GM21576 (cell line): ENCODE measurements around the gene TRPT1.

Experiments used
- ATAC-seq: cut with Tn5 transposase; IDR thresholded peaks from one replicate; pipeline ENCODE4 v1.9.1; 2021; ENCODE audit warnings: mild to moderate bottlenecking, moderate library complexity; ENCODE audit not compliant: unreplicated experiment

The TRPT1 gene, protein sequence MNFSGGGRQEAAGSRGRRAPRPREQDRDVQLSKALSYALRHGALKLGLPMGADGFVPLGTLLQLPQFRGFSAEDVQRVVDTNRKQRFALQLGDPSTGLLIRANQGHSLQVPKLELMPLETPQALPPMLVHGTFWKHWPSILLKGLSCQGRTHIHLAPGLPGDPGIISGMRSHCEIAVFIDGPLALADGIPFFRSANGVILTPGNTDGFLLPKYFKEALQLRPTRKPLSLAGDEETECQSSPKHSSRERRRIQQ

DNA sequence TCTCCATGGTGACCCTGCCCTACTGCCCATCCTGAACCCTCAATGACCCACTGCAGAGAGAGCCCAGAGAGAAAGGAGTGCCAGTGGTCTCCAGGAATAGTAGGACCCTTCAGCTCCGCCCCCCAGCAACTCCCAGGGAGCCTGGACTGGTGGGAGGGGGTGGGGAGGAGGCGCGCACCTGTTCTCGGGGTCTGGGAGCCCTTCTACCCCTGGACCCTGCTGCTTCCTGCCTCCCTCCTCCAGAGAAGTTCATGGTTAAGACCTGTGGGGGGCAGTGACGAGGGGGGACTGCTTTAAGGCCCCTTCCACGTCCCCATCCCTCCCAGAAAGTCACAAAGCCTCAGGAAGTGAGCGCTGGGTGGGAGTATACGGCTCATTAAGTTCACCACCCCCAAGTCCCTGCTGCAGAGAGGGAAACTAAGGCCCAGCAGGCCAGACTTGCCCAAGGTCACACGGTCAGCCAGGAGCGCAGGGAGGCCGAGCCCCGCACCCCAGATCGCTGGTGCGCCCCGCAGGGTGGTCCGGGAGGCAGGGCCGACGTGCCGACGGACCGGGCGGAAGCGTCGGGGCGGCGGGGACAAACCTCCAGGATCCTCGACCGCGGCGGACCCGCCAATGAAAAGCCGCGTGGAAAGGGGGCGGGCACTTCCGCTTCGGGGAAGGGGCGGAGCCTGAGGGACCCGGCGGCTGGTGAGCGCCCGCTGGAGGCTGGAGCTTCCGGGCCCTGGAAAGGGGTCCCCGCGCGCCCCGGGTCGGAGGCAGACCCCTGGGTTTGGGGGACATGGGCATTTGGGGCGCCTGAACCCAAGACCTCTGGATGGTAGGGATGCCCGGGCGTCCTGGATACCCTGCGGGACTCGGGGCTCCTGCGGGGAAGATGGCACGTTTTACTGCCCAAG, at the start of gene TRPT1, which contains the start of gene NUDT22:
Gene TRPT1 (minus strand): TSS at position 579 of the 899 bp plus-strand sequence. CDS start 326 bp downstream, at position 253.
Gene NUDT22 (plus strand): TSS at position 667 of the 899 bp plus-strand sequence. CDS start 379 bp downstream, outside the sequence.
- ATAC-seq = peak; percentile 36

DNA sequence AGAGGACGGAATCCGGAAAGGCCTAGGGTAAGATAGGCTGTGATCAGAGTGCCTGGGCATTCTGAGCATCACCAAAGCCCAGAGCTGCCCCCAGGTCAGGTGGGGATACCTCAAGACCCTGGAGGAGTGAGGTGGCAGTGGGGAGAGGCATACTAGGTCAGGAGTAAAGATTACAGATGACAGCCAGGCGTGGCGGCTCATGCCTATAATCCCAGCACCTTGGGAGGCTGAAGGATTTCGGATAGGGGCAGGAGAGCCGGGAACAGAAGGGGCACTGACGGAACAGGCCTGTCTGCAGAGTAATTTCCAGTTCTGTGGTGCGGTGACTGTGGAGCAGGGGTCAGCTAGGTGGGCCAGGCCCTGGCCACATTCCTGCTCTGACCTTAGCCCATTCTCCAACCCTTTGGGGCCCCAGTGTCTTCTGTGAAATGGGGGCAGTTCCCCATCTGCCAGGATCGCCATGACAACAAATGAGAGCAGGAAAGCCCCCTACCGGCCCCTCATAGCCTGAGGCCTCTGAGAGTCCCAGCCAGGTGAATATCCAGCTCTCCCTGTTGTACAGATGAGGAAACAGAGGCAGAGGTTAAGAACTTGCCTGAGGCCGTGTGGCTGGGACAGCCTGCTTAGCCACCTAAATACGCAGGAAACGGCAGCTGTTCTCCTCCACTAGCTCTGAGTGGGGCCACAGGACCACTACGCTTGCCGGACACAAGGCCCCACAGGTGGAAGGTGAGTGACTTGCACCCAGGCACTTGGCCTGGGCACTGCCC, 49.2 kb upstream of the TRPT1 start:
- no peak for ATAC-seq

DNA sequence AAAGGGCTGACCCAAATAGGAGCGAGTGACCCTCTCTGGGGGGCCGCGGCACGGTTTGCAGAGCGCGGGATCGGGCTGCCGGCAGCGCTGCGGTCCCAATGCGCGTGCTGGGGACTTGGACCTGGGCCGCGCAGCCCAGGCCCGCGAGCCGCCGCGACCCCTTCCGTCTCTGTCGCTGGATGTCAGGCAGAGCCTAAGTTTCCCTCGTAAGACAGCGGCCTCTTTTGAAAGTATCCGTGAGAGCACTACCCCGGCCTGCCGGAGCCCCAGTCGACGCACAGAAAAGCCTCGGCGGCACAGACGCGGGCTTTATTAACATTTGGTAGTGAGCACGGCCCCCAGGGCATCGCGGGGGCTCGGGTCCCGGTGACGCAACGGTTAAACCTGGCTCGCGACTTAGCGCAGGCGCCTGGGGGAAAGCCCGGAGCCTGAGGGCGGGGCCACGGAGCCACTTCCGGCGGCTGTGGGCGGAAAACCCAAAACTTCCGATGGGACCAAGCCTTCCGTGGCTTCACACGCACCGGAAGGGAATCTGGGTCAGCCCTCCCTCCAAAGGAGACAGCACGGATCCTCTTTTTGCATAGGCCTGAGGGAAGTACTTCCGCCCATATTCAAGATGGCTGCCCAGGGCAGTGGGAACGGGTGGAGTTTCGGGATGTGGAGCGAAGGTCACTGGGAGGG, 43.7 kb upstream of the TRPT1 start:
- ATAC-seq = peak; percentile 57

DNA sequence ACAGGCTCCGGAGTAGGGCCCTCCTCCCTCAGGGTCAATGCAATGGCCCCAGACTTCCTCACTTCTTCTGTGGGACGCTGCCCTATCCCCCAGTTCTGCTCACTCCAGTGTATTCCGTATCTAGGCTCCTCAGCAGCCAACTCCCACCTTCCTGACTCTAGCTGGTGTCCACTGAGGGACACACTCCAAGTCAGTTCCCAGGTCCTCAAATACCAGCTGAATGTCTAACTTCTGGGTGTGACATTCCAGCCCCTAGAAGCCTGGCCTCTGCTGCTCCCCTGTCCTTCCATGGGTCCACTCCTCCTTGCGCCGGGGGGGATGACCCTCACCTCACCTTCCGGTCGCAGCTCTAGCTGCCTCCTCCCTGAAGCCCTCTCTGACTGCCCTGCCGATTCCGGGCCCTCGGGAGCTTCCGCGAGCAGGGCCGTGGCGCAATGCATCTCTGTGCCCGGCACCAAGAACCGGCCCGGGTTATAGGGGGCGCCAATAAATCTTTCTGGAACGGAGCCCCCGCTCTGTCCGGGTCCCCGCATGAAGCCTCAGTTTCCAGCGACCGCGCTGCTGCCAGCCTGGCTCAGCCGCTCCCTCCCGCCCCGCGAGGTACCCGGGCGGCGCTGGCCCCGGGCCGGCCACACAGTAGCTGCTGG, 43.0 kb upstream of the TRPT1 start:
- ATAC-seq = peak; percentile 7

DNA sequence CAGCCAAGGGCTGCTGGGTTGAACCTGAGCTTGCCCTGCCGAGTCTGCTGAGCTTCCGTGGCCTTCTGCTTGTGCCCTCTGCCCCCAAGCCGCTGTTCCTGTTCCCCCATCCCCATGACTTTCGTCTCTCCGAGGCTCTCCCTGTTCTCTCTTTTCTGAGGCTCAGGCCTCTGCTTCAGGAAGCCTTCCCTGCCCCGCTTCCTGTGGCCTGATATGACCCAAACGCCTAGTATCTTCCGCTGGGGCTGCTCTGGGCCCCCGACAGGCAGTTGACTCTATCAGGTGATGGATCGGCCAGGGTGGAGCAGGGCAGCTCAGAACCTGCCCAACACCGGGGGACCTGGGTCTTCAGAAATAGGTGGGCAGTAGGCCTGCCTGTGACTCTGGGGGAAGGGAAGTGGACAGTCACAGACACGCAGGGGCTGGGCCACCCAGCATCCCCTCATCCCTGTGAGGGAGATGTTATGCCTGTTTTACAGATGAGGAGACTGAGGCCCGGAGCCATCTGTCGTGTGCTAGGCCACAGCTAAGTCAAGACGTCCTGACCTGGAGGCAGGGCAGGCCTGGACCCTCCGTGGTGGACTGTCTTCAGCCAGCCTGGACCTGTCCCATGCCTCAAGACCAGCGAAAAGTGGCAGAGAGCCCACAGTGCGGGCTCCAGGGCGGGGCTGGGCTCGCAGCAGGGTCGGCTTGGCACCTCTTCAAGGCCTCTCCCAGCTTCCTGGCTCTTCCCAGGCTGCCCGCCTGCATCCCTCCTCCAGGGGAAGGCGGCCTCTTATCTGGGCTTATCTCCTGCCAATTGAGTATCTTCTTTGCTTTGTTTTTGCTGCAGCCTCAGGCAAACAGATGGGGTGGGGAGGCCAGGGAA, 42.3 kb upstream of the TRPT1 start:
- no peak for ATAC-seq

DNA sequence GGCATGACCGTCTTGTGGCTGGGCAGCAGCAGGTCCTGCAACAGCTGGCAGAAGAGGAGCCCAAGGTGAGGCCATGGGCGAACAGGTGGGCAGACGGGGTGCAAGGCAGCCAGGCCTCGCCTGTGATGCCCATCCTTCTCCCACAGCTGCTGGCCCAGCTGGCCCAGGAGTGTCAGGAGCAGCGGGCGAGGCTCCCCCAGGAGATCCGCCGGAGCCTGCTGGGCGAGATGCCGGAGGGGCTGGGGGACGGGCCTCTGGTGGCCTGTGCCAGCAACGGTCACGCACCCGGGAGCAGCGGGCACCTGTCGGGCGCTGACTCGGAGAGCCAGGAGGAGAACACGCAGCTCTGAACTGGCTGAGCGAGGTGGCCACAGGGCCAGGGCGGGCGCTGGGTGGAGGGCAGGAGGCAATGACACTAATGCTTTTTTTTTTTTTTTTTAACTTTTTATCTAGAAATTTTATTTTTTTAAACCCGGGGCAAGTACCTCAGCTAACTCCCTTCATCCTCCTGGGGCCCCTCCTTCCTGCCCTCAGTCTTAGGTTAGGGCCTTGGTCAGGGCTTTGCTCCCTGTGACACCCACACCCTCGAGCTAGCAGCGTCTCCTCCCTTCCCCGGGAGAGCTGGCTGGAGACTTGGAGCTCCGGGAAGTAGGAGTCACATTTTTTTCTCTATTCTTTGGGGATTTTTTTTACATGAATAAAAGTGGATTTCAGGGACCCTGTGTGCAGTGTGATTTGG, 41.4 kb upstream of the TRPT1 start:
- ATAC-seq = no peak

DNA sequence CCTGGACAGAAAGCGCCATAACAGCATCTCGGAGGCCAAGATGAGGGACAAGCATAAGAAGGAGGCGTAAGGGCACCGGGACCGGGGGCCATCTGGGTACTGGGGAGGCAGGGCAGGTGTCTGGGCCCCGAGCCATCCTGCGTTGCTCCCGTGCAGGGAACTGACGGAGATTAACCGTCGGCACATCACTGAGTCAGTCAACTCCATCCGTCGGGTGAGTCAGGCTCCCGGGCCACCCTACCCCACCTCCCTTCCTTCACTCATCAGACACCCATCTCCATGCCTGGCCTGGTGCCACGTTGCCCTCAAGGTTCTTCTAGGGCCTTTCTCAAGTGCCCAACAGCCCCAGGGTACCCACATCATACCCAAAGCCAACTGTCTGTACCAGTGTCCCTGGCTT, 40.4 kb upstream of the TRPT1 start:
- no peak for ATAC-seq

DNA sequence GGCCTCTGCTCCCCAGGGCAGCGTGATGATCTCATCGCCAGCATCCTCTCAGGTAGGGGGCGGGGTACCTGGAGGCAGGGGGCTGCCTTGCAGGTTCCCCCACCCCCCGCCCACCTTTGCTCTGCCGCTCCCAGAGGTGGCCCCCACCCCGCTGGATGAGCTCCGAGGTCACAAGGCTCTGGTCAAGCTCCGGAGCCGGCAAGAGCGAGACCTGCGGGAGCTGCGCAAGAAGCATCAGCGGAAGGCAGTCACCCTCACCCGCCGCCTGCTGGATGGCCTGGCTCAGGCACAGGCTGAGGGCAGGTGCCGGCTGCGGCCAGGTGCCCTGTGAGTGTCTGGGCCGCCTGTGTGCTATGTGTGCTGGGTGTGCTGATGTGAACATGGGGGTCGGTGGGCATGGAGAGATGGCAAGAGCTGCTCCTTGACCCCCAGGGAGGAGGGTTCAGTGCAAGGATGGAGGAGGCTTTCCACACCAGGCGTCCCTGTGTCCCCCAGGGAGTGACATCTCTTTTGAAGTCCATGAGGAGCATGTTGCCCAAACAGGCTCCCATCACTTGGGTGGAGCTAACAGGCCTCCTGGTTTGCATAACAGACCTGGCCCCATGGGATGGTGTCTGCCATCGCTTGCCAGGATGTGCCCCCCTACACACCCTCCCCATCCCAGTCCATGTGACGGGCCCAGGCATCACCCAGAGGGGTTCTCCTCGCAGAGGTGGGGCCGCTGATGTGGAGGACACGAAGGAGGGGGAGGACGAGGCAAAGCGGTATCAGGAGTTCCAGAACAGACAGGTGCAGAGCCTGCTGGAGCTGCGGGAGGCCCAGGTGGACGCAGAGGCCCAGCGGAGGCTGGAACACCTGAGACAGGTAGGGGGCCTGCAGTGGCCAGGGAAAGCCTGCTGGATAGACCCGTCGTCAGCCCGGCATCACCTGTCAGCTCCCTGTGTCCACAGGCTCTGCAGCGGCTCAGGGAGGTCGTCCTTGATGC, 39.5 kb upstream of the TRPT1 start:
- no peak for ATAC-seq

DNA sequence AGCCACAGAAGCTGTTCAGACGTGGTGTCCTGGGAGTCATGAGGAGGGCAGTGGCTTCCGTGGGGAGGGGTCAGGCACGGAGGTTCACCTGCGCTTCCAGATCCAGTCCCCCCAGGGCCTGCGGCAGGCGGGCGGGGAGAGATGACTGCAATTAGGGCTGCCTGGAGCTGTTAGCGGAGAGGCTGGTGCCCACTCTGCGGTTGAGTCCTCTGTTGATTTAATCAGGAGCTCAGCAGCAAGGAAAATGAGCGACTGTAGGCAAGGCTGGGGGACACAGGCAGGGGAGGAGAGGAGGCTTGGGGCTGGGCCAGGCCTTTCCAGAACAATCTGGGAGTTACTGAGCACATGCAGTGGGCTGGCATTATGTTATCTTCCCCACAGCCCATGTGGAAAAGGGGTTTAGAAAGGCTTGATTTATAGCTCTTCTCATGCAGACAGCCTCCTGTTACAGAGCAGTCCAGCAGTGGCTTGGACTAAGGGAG, 38.4 kb upstream of the TRPT1 start:
- ATAC-seq = no peak

DNA sequence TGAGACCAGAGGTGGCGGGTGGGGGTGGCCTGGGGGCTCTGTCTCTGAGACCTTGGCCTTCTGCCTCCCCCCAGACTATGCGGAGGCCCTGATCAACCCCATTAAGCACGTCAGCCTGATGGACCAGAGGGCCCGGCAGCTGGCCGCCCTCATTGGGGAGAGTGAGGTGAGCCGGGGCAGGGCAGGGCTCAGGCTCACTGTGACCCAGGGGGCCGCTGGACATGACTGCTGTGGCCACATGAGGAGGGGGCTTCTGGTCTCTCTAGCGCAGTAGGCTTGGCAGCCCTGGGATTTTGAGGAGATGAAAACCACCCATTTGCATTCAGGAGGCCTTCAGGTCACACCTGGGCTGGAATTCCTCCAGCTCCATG, 37.9 kb upstream of the TRPT1 start:
- ATAC-seq = no peak

DNA sequence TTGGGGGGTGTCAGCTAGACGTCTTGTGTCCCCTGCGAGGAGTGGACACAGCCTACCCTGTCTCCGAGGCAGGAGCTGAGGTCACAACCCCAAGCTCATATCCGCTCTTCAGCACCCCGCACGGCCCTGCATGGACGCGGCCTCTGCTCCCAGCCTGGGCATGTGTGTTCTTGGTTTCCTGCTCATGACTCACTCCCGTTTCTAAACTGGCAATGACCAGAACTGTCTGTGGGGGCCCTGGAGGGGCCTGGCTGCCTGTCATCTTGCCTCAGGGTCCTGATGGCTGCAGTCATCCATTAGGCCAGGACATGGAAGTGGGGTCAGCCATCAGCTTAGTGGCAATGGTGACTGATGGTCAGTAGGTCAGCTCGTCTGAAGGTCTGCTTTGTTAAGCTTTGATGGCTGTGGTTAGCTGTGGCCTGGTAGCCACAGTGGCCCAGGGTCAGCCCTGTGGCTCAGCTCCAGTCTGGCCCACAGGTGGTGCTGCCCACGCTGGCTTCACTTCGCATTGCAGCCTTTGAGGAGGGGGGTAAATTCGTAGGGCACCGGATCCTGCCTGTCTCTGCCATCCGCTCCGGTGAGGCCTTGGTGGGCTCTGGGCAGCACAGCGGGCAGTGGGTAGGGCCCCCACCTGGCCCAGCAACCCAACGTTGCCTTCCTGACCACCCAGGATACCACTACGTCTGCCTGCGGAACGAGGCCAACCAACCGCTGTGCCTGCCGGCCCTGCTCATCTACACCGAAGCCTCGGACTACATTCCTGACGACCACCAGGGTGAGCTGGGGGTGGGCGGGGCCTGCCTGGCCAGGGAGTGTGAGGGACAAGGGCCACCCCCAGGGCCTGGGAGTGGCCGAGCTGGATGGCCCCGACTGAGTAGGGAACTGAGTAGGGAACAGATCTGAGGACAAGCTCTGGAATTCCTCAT, 37.3 kb upstream of the TRPT1 start:
- no peak for ATAC-seq

DNA sequence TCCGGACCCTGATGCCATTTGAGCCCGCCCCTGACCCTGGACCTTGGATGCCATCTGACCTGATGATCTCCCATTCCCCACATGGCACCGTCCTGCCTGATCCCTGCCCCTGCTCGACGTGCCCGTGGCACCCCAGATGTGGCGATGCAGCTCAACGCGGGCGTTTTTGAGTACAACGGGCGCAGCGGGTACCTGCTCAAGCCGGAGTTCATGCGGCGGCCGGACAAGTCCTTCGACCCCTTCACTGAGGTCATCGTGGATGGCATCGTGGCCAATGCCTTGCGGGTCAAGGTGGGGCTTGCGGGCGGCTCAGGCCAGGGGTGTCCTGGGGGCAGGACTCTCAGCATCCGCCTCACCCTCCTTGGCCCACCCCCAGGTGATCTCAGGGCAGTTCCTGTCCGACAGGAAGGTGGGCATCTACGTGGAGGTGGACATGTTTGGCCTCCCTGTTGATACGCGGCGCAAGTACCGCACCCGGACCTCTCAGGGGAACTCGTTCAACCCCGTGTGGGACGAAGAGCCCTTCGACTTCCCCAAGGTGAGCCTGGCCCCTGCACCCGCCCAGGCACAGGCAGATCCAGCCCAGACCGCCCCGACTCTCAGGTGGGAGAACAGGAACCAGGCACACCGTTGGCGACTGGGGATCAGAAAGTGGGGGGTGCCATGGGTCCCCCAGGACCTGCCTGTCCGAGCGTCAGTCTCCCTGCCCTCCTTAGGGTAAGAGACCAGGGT, 36.5 kb upstream of the TRPT1 start:
- ATAC-seq = no peak

DNA sequence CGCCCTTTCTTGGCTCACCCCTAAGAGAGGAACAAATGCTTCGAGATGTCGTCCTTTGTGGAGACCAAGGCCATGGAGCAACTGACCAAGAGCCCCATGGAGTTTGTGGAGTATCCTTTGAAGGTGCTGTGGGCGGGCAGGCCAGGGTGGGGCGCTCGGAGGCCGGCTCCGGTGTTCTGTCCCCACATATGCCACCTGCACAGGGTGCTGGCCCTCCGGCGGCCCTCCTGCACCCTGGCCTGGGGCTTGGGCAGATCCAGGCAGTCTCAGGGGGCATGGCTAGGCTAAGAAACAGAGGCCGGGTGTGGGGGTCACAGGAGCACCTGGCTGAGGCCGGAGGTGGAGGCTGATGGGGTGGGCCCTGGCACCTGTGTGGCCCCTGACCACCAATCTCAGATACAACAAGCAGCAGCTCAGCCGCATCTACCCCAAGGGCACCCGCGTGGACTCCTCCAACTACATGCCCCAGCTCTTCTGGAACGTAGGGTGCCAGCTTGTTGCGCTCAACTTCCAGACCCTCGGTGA, 35.6 kb upstream of the TRPT1 start:
- no peak for ATAC-seq

DNA sequence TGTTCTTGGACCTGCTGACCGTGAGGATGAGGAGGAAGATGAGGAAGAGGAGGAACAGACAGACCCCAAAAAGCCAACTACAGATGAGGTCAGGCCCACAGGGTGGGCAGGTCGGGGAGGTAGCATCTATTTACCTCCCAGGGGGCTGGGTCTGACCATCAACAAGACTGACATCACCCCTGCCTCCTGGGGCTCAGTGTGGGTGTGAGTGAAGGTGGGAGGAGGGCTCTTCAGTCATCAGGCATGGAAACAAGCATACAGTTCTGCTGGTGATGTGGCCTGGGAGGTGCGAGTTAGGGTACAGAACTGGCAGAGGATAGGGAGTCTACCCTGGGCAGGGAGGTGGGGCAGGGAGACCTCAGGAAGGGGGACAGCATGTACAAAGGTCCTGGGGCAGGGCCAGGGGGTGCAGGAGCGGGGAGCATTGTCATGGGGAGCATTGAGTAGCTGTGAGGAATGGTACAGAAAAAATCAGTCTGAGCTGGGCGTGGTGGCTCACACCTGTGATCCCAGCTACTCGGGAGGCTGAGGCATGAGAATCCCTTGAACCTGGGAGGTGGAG, 34.2 kb upstream of the TRPT1 start:
- no peak for ATAC-seq

DNA sequence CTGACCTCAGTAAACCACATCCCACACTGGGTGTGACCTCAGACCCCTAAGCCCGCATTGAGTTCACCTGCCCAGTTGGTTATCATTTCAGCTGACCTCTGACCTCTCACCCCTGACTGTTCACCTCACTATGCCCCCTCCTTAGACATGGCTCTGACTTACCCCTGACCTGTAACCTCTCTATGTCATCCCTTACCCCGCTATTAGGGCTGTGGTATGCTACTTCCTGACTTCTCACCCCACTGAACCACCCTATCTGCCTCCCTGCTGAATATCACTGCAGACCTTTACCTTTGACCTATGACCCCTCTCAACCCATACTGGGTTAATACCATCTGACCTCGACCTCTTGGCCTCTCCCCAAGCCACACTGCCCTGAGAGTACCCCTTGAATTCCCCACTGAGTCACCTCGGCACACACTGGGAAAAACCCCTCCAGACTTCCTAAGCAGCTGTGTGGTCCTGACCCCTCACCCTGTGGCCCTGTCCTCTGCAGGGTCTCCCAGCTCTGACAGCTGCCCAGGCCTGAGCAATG, 33.6 kb upstream of the TRPT1 start:
- no peak for ATAC-seq
